ENCODE data around the gene TSSC4.

TSSC4 gene

GRCh38 chr11:2417856-2418692, 17.5 kb downstream of the TSSC4 start:
- no peak for DNase-seq (ENCODE audit: low read depth, low spot score)

- no peak for DNase-seq (ENCODE audit: low read depth, low spot score)
These were observed 18.3 kb downstream of the TSSC4 start for GRCh38 chr11:2418693-2419360.

- no peak for DNase-seq (ENCODE audit: low read depth, low spot score)
These were observed 19.3 kb downstream of the TSSC4 start for GRCh38 chr11:2419638-2420501.

GRCh38 chr11:2420502-2421225, 20.1 kb downstream of the TSSC4 start:
- DNase-seq (ENCODE audit: low read depth, low spot score): peak; percentile 52

- DNase-seq (ENCODE audit: low read depth, low spot score): no peak
These were observed 20.9 kb downstream of the TSSC4 start for GRCh38 chr11:2421226-2421994.

GRCh38 chr11:2421996-2422395, 21.4 kb downstream of the TSSC4 start:
- DNase-seq (ENCODE audit: low read depth, low spot score): no peak

- DNase-seq (ENCODE audit: low read depth, low spot score): no peak
These were observed 22.1 kb downstream of the TSSC4 start for GRCh38 chr11:2422461-2423156.

GRCh38 chr11:2423157-2424025, 22.8 kb downstream of the TSSC4 start:
- no peak for DNase-seq (ENCODE audit: low read depth, low spot score)

GRCh38 chr11:2424811-2425495, 24.4 kb downstream of the TSSC4 start:
- DNase-seq (ENCODE audit: low read depth, low spot score): no peak

- DNase-seq (ENCODE audit: low read depth, low spot score): no peak
These were observed 25.0 kb downstream of the TSSC4 start for GRCh38 chr11:2425506-2425905.

GRCh38 chr11:2426221-2426620, 25.7 kb downstream of the TSSC4 start:
- DNase-seq (ENCODE audit: low read depth, low spot score): no peak

- no peak for DNase-seq (ENCODE audit: low read depth, low spot score)
These were observed 26.4 kb downstream of the TSSC4 start for GRCh38 chr11:2426826-2427521.

- DNase-seq (ENCODE audit: low read depth, low spot score): no peak
These were observed 27.3 kb downstream of the TSSC4 start for GRCh38 chr11:2427721-2428321.

GRCh38 chr11:2428322-2428795, 27.8 kb downstream of the TSSC4 start:
- no peak for DNase-seq (ENCODE audit: low read depth, low spot score)

- DNase-seq (ENCODE audit: low read depth, low spot score): no peak
These were observed 30.8 kb downstream of the TSSC4 start for GRCh38 chr11:2431395-2431794.

GRCh38 chr11:2432171-2432621, 31.6 kb downstream of the TSSC4 start:
- DNase-seq (ENCODE audit: low read depth, low spot score): no peak

GRCh38 chr11:2432628-2433071, 32.1 kb downstream of the TSSC4 start:
- no peak for DNase-seq (ENCODE audit: low read depth, low spot score)

Data from iPS DF 19.7 (cell line).